OCI-LY1 (cell line): ENCODE measurements around the gene FLRT3.

Experiments used
- H2AFZ ChIP-seq: fragments of 200-600 bp; sonication (generic), shearing (Covaris generic); 2 replicates; pipeline ENCODE4 v1.6.0; 2014; ENCODE audit warnings: antibody characterized with exemption, mild to moderate bottlenecking, low read length
- H3F3A ChIP-seq: fragments of 200-600 bp; sonication (generic), shearing (Covaris generic); 2 replicates; pipeline ENCODE4 v1.6.0; 2014; ENCODE audit warnings: mild to moderate bottlenecking, antibody characterized with exemption, low read length, moderate library complexity; ENCODE audit not compliant: insufficient read depth
- H3K27ac ChIP-seq: fragments of 200-600 bp; sonication (generic); 2 replicates; pipeline ENCODE4 v1.5.1; 2014; ENCODE audit warnings: low read length, mixed run types, mild to moderate bottlenecking, low read depth; ENCODE audit not compliant: poor library complexity, severe bottlenecking
- H3K27me3 ChIP-seq: fragments of 200-600 bp; sonication (generic); 2 replicates; pipeline ENCODE4 v1.6.0; 2014; ENCODE audit warnings: antibody characterized with exemption, mild to moderate bottlenecking, low read length, moderate library complexity; ENCODE audit not compliant: insufficient read depth
- H3K36me3 ChIP-seq: fragments of 200-600 bp; sonication (generic); 2 replicates; pipeline ENCODE4 v1.6.1; 2014; ENCODE audit warnings: mild to moderate bottlenecking, antibody characterized with exemption, low read length, moderate library complexity, mixed read lengths; ENCODE audit not compliant: insufficient read depth
- H3K4me1 ChIP-seq: fragments of 200-600 bp; sonication (generic); 2 replicates; pipeline ENCODE4 v1.5.1; 2014; ENCODE audit warnings: mild to moderate bottlenecking, low read length, moderate library complexity; ENCODE audit not compliant: insufficient read depth, severe bottlenecking
- H3K4me2 ChIP-seq: fragments of 200-600 bp; sonication (generic), shearing (Covaris generic); 2 replicates; pipeline ENCODE4 v1.6.1; 2014; ENCODE audit warnings: low read length
- H3K4me3 ChIP-seq: fragments of 200-600 bp; sonication (generic); 2 replicates; pipeline ENCODE4 v1.5.1; 2014; ENCODE audit warnings: low read length, low read depth, mild to moderate bottlenecking, mixed read lengths; ENCODE audit not compliant: poor library complexity, severe bottlenecking
- H3K79me2 ChIP-seq: fragments of 200-600 bp; shearing (Covaris generic); 2 replicates; pipeline ENCODE4 v1.6.1; 2016; ENCODE audit warnings: mixed run types, low read length, mixed read lengths; ENCODE audit not compliant: insufficient read depth
- H3K9ac ChIP-seq: fragments of 200-600 bp; sonication (generic), shearing (Covaris generic); 2 replicates; pipeline ENCODE4 v1.6.1; 2014; ENCODE audit warnings: mild to moderate bottlenecking, low read length, mixed read lengths
- H3K9me2 ChIP-seq: fragments of 200-600 bp; sonication (generic), shearing (Covaris generic); 2 replicates; pipeline ENCODE4 v1.6.1; 2014; ENCODE audit warnings: low read depth, mild to moderate bottlenecking, low read length, mixed read lengths
- H3K9me3 ChIP-seq: fragments of 200-600 bp; shearing (Covaris generic); 2 replicates; pipeline ENCODE4 v1.6.1; 2014; ENCODE audit warnings: low read length, mixed read lengths
- H4K20me1 ChIP-seq: fragments of 200-600 bp; sonication (generic), shearing (Covaris generic); 2 replicates; pipeline ENCODE4 v1.6.0; 2016; ENCODE audit warnings: mild to moderate bottlenecking, low read length; ENCODE audit not compliant: insufficient read depth
- CTCF ChIP-seq: fragments of 200-600 bp; sonication (generic), shearing (Covaris generic); IDR thresholded peaks from 2 replicates; pipeline ENCODE4 v1.5.1; 2017; ENCODE audit warnings: mild to moderate bottlenecking, antibody characterized with exemption, low read length, moderate library complexity, mixed read lengths
- EZH2 ChIP-seq: fragments of 200-600 bp; sonication (generic), shearing (Covaris generic); IDR thresholded peaks from 2 replicates; pipeline ENCODE4 v1.8.0; 2017; ENCODE audit warnings: borderline replicate concordance, mixed run types, mild to moderate bottlenecking, antibody characterized with exemption, low read length, moderate library complexity, mixed read lengths

FLRT3 gene

GRCh38 chr20:14343491-14344065 lies 6.2 kb upstream of the FLRT3 start:
- no peaks in the 10 kb centered on the region for H3F3A ChIP-seq
- H3K4me2 ChIP-seq = no peak overlapping the region
- no peak overlapping the region for H3K4me3 ChIP-seq
- no peak for TF ChIP-seq EZH2
- TF ChIP-seq CTCF = no peak
- no peaks in the 10 kb centered on the region for H3K9me2 ChIP-seq
- no peak overlapping the region for H2AFZ ChIP-seq
- no peaks in the 10 kb centered on the region for H3K9me3 ChIP-seq
- H4K20me1 ChIP-seq = no peaks in the 10 kb centered on the region
- no peaks in the 10 kb centered on the region for H3K27me3 ChIP-seq
- H3K27ac ChIP-seq = no peak overlapping the region
- no peaks in the 10 kb centered on the region for H3K4me1 ChIP-seq
- no peaks in the 10 kb centered on the region for H3K36me3 ChIP-seq
- H3K9ac ChIP-seq = no peak overlapping the region
- H3K79me2 ChIP-seq = no peaks in the 10 kb centered on the region

- H3K9me3 ChIP-seq = no peaks in the 10 kb centered on the region
- H2AFZ ChIP-seq = no peak overlapping the region
- no peaks in the 10 kb centered on the region for H3F3A ChIP-seq
- H3K4me1 ChIP-seq = no peaks in the 10 kb centered on the region
- H3K4me3 ChIP-seq = no peak overlapping the region
- H3K4me2 ChIP-seq = no peak overlapping the region
- H3K79me2 ChIP-seq = no peaks in the 10 kb centered on the region
- H3K27me3 ChIP-seq = no peaks in the 10 kb centered on the region
- H3K9me2 ChIP-seq = no peaks in the 10 kb centered on the region
- H3K36me3 ChIP-seq = no peaks in the 10 kb centered on the region
- H3K9ac ChIP-seq = no peak overlapping the region
- H3K27ac ChIP-seq = no peak overlapping the region
- TF ChIP-seq EZH2 (no peak), CTCF (no peak)
- H4K20me1 ChIP-seq = no peaks in the 10 kb centered on the region
Measured at GRCh38 chr20:14342918-14343317, 5.5 kb upstream of the FLRT3 start.

- Histone ChIP-seq H3K4me2 (no peak overlapping the region), H3K9me3 (no peaks in the 10 kb centered on the region), H3K36me3 (no peaks in the 10 kb centered on the region), H3K27me3 (no peaks in the 10 kb centered on the region), H3K4me1 (no peaks in the 10 kb centered on the region), H3K79me2 (no peaks in the 10 kb centered on the region), H3K9ac (no peak overlapping the region), H3F3A (no peaks in the 10 kb centered on the region), H3K27ac (no peak overlapping the region), H3K4me3 (no peak overlapping the region), H3K9me2 (no peaks in the 10 kb centered on the region), H2AFZ (no peak overlapping the region), H4K20me1 (no peaks in the 10 kb centered on the region)
- TF ChIP-seq CTCF (no peak), EZH2 (no peak)
Measured at GRCh38 chr20:14341801-14342200, 4.4 kb upstream of the FLRT3 start.
